CD4-positive, alpha-beta T cell treated with Interferon gamma for 1 hour (primary cell): ENCODE data around the gene PTEN.

Experiments used
- DNase-seq: peaks from one replicate; pipeline ENCODE4 v3.0.0-alpha.2; 2020

The PTEN gene

GRCh38 chr10:87925570-87925969, 62.1 kb downstream of the PTEN start:
- DNase-seq, result no peak

GRCh38 chr10:87927091-87927490, 63.7 kb downstream of the PTEN start:
- no peak for DNase-seq

GRCh38 chr10:87928996-87929395, 65.6 kb downstream of the PTEN start:
- DNase-seq, result no peak

GRCh38 chr10:87930141-87930540, 66.7 kb downstream of the PTEN start:
- DNase-seq, result no peak

- no peak for DNase-seq
These were observed 67.8 kb downstream of the PTEN start for GRCh38 chr10:87930934-87931835.

GRCh38 chr10:87931836-87932230, 68.4 kb downstream of the PTEN start:
- DNase-seq, result no peak

- no peak for DNase-seq
These were observed 72.1 kb downstream of the PTEN start for GRCh38 chr10:87935290-87936141.

GRCh38 chr10:87940210-87940609, 76.8 kb downstream of the PTEN start:
- DNase-seq, result no peak

- DNase-seq, result no peak
These were observed 79.6 kb downstream of the PTEN start for GRCh38 chr10:87942884-87943527.

GRCh38 chr10:87945984-87946383, 82.6 kb downstream of the PTEN start:
- DNase-seq, result no peak

- no peak for DNase-seq
These were observed 89.2 kb downstream of the PTEN start for GRCh38 chr10:87952612-87953011.

- no peak for DNase-seq
These were observed 92.6 kb downstream of the PTEN start for GRCh38 chr10:87956055-87956454.

GRCh38 chr10:87957702-87958101, 94.3 kb downstream of the PTEN start:
- no peak for DNase-seq

GRCh38 chr10:87960230-87960629, 96.8 kb downstream of the PTEN start:
- no peak for DNase-seq

GRCh38 chr10:87961314-87961713, 97.9 kb downstream of the PTEN start:
- no peak for DNase-seq

- no peak for DNase-seq
These were observed 103.0 kb downstream of the PTEN start for GRCh38 chr10:87966459-87966858.

- DNase-seq, result no peak
These were observed 110.2 kb downstream of the PTEN start for GRCh38 chr10:87973635-87974034.

GRCh38 chr10:87974130-87974529, 110.7 kb downstream of the PTEN start:
- no peak for DNase-seq

- DNase-seq, result no peak
These were observed 111.3 kb downstream of the PTEN start for GRCh38 chr10:87974769-87975168.

- DNase-seq, result no peak
These were observed 112.8 kb downstream of the PTEN start for GRCh38 chr10:87976101-87976743.

- no peak for DNase-seq
These were observed 114.7 kb downstream of the PTEN start for GRCh38 chr10:87978166-87978565.

- no peak for DNase-seq
These were observed 116.4 kb downstream of the PTEN start for GRCh38 chr10:87979847-87980246.

GRCh38 chr10:87983716-87984115, 120.3 kb downstream of the PTEN start:
- DNase-seq, result no peak
